Measurements from ENCODE around the gene CACNG7. TPM values are rescaled to one million over a fixed set of nuclear protein-coding genes. Genes with fewer than 3 reads are reported as not detected.
A peak's percentile ranks its signal among the peaks of the same experiment; 100 is the strongest.

CACNG7 gene
- total RNA-seq, 6 experiments from 2014 or later = not detected

DNA sequence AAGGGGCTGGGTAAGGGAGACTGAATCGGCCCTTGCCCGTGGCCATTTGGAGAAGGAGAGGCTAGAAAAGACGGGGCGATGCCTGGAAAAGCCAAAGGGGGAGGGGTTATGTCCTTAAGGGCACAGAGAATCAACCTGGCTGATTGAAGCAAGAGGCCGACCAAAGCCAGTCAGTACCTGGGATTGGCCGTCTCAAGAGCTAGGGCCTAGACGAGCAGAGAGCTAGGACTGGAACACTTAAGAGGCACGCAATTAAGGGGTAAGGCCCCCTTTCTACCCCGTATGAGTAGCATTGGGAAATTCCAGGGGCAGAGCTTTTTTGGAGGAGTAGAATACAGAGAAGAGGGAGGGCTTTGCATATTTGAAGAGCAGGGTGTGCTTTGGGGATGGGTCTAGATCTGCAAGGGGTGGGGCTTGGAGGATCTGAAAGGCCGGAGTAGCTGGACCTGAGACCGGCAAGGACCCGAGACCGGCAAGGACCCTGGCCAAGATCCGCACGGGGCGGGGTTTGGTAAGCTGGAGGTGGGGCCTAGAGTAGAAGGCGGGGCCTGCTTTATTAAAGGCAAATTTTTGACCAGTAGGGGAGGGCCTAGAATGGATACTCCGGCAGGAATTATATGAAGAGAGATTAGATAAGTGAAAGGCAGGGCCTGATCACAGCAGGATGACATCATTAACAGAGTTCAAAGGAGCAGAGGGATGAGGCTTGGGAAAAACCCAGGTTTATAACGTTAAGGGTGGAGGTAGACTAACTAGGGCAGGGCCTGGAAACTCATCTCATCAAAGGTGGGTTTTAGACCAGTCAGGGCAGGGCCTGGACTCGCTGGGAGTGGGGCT, 71.7 kb downstream of the CACNG7 start:
- no peak overlapping the region for H3K4me3 ChIP-seq
- H3K27me3 ChIP-seq = peaks cover 0 to 21% of the 10 kb centered on the region in 2 donors
- no peaks in the 10 kb centered on the region for H3K36me3 ChIP-seq
- TF ChIP-seq POLR2A (IDR thresholded peaks at IDR 0.05) = no peak
- TF ChIP-seq, protein P1, sequence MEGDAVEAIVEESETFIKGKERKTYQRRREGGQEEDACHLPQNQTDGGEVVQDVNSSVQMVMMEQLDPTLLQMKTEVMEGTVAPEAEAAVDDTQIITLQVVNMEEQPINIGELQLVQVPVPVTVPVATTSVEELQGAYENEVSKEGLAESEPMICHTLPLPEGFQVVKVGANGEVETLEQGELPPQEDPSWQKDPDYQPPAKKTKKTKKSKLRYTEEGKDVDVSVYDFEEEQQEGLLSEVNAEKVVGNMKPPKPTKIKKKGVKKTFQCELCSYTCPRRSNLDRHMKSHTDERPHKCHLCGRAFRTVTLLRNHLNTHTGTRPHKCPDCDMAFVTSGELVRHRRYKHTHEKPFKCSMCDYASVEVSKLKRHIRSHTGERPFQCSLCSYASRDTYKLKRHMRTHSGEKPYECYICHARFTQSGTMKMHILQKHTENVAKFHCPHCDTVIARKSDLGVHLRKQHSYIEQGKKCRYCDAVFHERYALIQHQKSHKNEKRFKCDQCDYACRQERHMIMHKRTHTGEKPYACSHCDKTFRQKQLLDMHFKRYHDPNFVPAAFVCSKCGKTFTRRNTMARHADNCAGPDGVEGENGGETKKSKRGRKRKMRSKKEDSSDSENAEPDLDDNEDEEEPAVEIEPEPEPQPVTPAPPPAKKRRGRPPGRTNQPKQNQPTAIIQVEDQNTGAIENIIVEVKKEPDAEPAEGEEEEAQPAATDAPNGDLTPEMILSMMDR (IDR thresholded peaks at IDR 0.05) = no peak
- ATAC-seq = peak in 1 of 4 donors; percentile 13
- 24% methylated on average over 19 of the region's 20 CpGs for WGBS (ENCODE audit: insufficient coverage, low coverage, low lambda C conversion rate, missing lambda C conversion rate)
- H3K9me3 ChIP-seq = no peaks in the 10 kb centered on the region
- DNase-seq = no peak
- H3K4me1 ChIP-seq = no peaks in the 10 kb centered on the region
- intact Hi-C loops (cut with DNase I) = no loop called here
- H3K27ac ChIP-seq = no peak overlapping the region

DNA sequence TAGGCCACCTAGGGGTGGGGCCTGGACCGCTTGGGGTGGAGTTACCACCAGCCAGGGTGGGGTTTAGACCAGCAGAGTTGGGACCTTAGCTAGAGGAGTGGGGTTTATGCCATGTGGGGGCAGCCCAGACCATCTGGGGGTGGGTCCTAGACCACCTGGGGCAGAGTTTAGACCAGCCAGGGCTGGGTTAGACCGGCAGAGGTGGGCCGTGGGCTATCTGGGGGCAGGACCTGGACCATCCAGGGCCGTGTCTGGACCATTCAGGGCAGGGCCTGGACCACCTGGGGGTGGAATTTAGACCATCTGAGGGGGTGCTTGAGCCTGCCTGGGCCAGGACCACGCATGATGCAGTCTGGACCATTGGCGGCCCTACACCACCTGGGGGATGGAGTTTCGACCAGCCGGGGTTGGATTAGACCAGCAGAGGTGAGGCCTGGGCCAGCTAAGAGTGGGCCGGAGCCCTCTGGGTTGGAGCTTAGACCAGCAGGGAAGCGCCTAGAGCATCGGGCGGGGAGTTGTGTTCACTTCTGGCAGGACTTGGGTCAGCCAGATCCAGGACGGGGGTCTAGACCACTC, 72.4 kb downstream of the CACNG7 start:
- Histone ChIP-seq H3K4me1 (no peaks in the 10 kb centered on the region), H3K9me3 (no peaks in the 10 kb centered on the region), H3K27ac (no peak overlapping the region), H3K4me3 (no peak overlapping the region), H3K36me3 (no peaks in the 10 kb centered on the region), H3K27me3 (peaks cover 0 to 21% of the 10 kb centered on the region in 2 donors)
- intact Hi-C loops (cut with DNase I) = no loop called here
- no CpG with 5 or more reads among the region's 13 CpGs for WGBS (ENCODE audit: insufficient coverage, low coverage, low lambda C conversion rate, missing lambda C conversion rate)
- DNase-seq (no peak), ATAC-seq (no peak)
- no peak for TF ChIP-seq POLR2A (IDR thresholded peaks at IDR 0.05)
- TF ChIP-seq, protein P1 (IDR thresholded peaks at IDR 0.05) = no peak

DNA sequence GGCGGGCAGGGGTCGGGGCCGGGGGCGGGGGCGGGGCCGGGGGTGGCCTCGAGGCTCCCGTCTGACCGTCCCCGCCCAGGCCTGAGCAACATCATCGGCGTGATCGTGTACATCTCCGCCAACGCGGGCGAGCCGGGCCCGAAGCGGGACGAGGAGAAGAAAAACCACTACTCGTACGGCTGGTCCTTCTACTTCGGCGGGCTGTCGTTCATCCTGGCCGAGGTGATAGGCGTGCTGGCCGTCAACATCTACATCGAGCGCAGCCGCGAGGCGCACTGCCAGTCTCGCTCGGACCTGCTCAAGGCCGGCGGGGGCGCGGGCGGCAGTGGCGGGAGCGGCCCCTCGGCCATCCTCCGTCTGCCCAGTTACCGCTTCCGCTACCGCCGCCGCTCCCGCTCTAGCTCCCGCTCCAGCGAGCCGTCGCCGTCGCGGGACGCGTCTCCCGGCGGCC, 72.9 kb downstream of the CACNG7 start:
- DNase-seq = no peak
- no peaks in the 10 kb centered on the region for H3K4me1 ChIP-seq
- intact Hi-C loops (cut with DNase I) = no loop called here
- H3K27me3 ChIP-seq = peaks cover 0 to 19% of the 10 kb centered on the region in 2 donors
- no peaks in the 10 kb centered on the region for H3K36me3 ChIP-seq
- no peaks in the 10 kb centered on the region for H3K9me3 ChIP-seq
- no peak overlapping the region for H3K27ac ChIP-seq
- TF ChIP-seq POLR2A (IDR thresholded peaks at IDR 0.05) = no peak
- TF ChIP-seq, protein P1 (IDR thresholded peaks at IDR 0.05) = no peak
- ATAC-seq = no peak
- no peak overlapping the region for H3K4me3 ChIP-seq
- WGBS (ENCODE audit: insufficient coverage, low coverage, low lambda C conversion rate, missing lambda C conversion rate) = no CpG with 5 or more reads among the region's 62 CpGs

DNA sequence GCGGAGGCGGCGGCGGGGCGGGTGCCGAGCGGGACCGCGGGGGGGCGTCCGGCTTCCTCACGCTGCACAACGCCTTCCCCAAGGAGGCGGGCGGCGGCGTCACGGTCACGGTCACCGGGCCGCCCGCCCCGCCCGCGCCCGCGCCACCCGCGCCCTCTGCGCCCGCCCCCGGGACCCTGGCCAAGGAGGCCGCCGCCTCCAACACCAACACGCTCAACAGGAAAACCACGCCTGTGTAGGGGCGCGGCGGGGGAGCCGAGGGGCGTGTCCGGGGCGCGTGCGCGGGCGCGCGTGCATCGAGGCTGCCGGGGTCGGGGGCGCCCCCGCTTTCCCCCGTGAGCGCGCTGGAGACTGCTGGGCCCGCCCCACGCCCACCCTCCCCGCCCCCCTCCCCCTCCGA, 73.5 kb downstream of the CACNG7 start:
- peak in 1 of 3 donors; percentile 45 for DNase-seq
- no peaks in the 10 kb centered on the region for H3K36me3 ChIP-seq
- intact Hi-C loops (cut with DNase I) = no loop called here
- no peaks in the 10 kb centered on the region for H3K9me3 ChIP-seq
- H3K4me3 ChIP-seq = no peak overlapping the region
- no peak overlapping the region for H3K27ac ChIP-seq
- peak in 3 of 4 donors; percentile 5 to 16 (median 14) for ATAC-seq
- peaks cover 0 to 15% of the 10 kb centered on the region in 2 donors for H3K27me3 ChIP-seq
- no CpG with 5 or more reads among the region's 61 CpGs for WGBS (ENCODE audit: insufficient coverage, low coverage, low lambda C conversion rate, missing lambda C conversion rate)
- H3K4me1 ChIP-seq = no peaks in the 10 kb centered on the region
- no peak for TF ChIP-seq POLR2A (IDR thresholded peaks at IDR 0.05)
- TF ChIP-seq, protein P1 (IDR thresholded peaks at IDR 0.05) = no peak

Measured in right lobe of liver (tissue), 6 donors.